ENCODE measurements around the gene MANF. TPM values are rescaled to one million over a fixed set of nuclear protein-coding genes. Genes with fewer than 3 reads are reported as not detected.

The MANF gene
- total and polyA plus RNA-seq, 2 donors (not counting 1 experiment from before 2014, with no cell fraction given) = 19.8 to 29.7 TPM

DNA sequence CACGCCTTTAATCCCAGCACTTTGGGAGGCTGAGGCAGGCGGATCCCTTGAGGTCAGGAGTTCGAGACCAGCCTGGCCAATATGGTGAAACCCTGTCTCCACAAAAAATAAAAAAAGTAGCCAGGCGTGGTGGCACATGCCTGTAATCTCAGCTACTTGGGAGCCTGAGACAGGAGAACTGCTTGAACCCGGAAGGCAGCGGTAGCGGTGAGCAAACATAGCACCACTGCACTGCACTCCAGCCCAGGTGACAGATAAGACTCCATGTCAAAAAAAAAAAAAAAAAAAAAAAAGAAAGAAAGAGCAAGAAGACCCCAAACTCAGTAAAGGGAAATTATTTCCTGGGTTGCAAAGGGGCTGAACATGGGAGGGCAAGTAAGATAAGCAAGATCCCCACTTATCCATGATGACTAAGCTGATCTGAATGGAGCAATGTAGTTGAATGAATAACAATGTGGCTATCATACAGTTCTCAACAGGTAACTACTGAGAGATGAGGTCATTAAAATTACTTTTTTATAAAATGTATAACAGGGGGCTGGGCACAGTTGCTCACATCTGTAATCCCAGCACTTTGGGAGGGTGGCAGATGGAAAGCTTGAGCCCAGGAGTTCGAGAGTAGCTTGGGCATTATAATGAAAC is 52.0 kb downstream of the MANF start:
- no peaks in the 10 kb centered on the region for H3K9me3 Mint-ChIP-seq (ENCODE audit: insufficient read depth)
- TF ChIP-seq CTCF (IDR thresholded peaks at IDR 0.05) (no peak), EZH2 (IDR thresholded peaks at IDR 0.05; ENCODE audit: borderline replicate concordance, insufficient read depth, low read depth, low read length, poor library complexity, severe bottlenecking) (no peak)
- POLR2A ChIA-PET = no interaction called here

More for the DNA sequence above, 52.0 kb downstream of the MANF start:
- Histone ChIP-seq H3K4me2 (replicated peaks; ENCODE audit: low read depth, low read length, poor library complexity, severe bottlenecking) (no peak overlapping the region), H3K27ac (ENCODE audit: low read length in 2 of 2) (no peak overlapping the region), H2AFZ (ENCODE audit: insufficient read depth, low read depth, low read length, poor library complexity, severe bottlenecking) (no peak overlapping the region), H3K79me2 (ENCODE audit: control insufficient read depth, insufficient read depth, low read length) (no peaks in the 10 kb centered on the region), H4K20me1 (ENCODE audit: control insufficient read depth, insufficient read depth, low read length, poor library complexity, severe bottlenecking) (no peaks in the 10 kb centered on the region), H3K36me3 (replicated peaks in 1 of 2; ENCODE audit: control extremely low read depth in 1 of 2, control insufficient read depth in 1 of 2, extremely low read depth in 1 of 2, insufficient read depth in 2 of 2, low read length in 1 of 2) (peaks cover 12 to 61% of the 10 kb centered on the region in 2 experiments), H3K4me3 (ENCODE audit: control extremely low read depth in 1 of 5, extremely low read depth in 1 of 5, insufficient read depth in 1 of 5, low read depth in 2 of 5, low read length in 4 of 5) (no peak overlapping the region), H3K27me3 (replicated peaks in 1 of 4; ENCODE audit: control extremely low read depth in 1 of 4, control insufficient read depth in 3 of 4, insufficient read depth in 4 of 4, low read length in 3 of 4) (no peaks in the 10 kb centered on the region), H3K4me1 (ENCODE audit: control insufficient read depth in 2 of 2, insufficient read depth in 2 of 2, low read length in 2 of 2) (no peaks in the 10 kb centered on the region), H3K9me3 (ENCODE audit: control extremely low read depth in 1 of 3, control insufficient read depth in 2 of 3, insufficient read depth in 1 of 3, low read length in 2 of 3) (no peaks in the 10 kb centered on the region), H3K9ac (ENCODE audit: low read length) (no peak overlapping the region)
- Mint-ChIP-seq H3K27me3 (no peaks in the 10 kb centered on the region), H3K4me3 (no peak overlapping the region), H3K4me1 (no peaks in the 10 kb centered on the region), H3K27ac (no peak overlapping the region)
- CTCF ChIA-PET = interaction anchor here (0.7 kb wide), 3 partner anchors 16 to 1119 kb away, joined by 3 to 4 read pairs (median 4); no protein-coding TSS in a partner anchor
- ATAC-seq (ENCODE audit: low read depth) (no peak), DNase-seq (no peak)
- WGBS (ENCODE audit: insufficient coverage) = 97% methylated on average over 4 of the region's 8 CpGs
- intact Hi-C loops (cut with micrococcal nuclease) = no loop called here

Other genes with a start within 250 kb of the MANF start
- 29.5 and 30.5 TPM in 2 replicates for gene RBM15B, start 6.0 kb downstream of the MANF start, total RNA-seq
- 9.9 and 10.8 TPM in 2 replicates for gene RBM15B, start 6.0 kb downstream of the MANF start, polyA plus RNA-seq
- 33.3 and 35.8 TPM in 2 replicates for gene DCAF1, start 114.7 kb downstream of the MANF start, total RNA-seq
- gene DCAF1, start 114.7 kb downstream of the MANF start, polyA plus RNA-seq = 12.4 and 12.5 TPM in 2 replicates
- gene RAD54L2, start 153.4 kb downstream of the MANF start, total RNA-seq = 43.0 and 50.0 TPM in 2 replicates
- gene RAD54L2, start 153.4 kb downstream of the MANF start, polyA plus RNA-seq = 6.3 and 9.7 TPM in 2 replicates